ENCODE measurements around the gene PHF11. TPM values are rescaled to one million over a fixed set of nuclear protein-coding genes. Genes with fewer than 3 reads are reported as not detected.

PHF11 gene
- total and polyA plus RNA-seq, 2 of the 13 experiments (the other 11 are each of a cell fraction or from before 2014, with no cell fraction given) = 15.8 to 22.0 TPM

- TF ChIP-seq, protein P1, sequence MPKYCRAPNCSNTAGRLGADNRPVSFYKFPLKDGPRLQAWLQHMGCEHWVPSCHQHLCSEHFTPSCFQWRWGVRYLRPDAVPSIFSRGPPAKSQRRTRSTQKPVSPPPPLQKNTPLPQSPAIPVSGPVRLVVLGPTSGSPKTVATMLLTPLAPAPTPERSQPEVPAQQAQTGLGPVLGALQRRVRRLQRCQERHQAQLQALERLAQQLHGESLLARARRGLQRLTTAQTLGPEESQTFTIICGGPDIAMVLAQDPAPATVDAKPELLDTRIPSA (CRISPR knock-in tag; IDR thresholded peaks at IDR 0.05; ENCODE audit: borderline replicate concordance) = no peak
- TF ChIP-seq, protein P2, sequence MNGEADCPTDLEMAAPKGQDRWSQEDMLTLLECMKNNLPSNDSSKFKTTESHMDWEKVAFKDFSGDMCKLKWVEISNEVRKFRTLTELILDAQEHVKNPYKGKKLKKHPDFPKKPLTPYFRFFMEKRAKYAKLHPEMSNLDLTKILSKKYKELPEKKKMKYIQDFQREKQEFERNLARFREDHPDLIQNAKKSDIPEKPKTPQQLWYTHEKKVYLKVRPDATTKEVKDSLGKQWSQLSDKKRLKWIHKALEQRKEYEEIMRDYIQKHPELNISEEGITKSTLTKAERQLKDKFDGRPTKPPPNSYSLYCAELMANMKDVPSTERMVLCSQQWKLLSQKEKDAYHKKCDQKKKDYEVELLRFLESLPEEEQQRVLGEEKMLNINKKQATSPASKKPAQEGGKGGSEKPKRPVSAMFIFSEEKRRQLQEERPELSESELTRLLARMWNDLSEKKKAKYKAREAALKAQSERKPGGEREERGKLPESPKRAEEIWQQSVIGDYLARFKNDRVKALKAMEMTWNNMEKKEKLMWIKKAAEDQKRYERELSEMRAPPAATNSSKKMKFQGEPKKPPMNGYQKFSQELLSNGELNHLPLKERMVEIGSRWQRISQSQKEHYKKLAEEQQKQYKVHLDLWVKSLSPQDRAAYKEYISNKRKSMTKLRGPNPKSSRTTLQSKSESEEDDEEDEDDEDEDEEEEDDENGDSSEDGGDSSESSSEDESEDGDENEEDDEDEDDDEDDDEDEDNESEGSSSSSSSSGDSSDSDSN (CRISPR knock-in tag; IDR thresholded peaks at IDR 0.05) = peak; percentile 88
- TF ChIP-seq TAF1 (CRISPR knock-in tag; IDR thresholded peaks at IDR 0.05) (peak; percentile 55), GZF1 (CRISPR knock-in tag; IDR thresholded peaks at IDR 0.05) (no peak), SRY (CRISPR knock-in tag; IDR thresholded peaks at IDR 0.05) (peak; percentile 63; the same call in 1 of the 2 replicates), ZNF501 (CRISPR knock-in tag; IDR thresholded peaks at IDR 0.05) (no peak), ZNF878 (CRISPR knock-in tag; IDR thresholded peaks at IDR 0.05) (no peak), POGK (CRISPR knock-in tag; conservative IDR thresholded peaks at IDR 0.05) (no peak), SYNCRIP (IDR thresholded peaks at IDR 0.05; ENCODE audit: insufficient read depth, low read depth, low read length) (no peak), ZNF639 (CRISPR knock-in tag; conservative IDR thresholded peaks at IDR 0.05) (peak; percentile 84), ZNF331 (CRISPR knock-in tag; IDR thresholded peaks at IDR 0.05) (no peak), TBX3 (IDR thresholded peaks at IDR 0.05; ENCODE audit: borderline replicate concordance) (no peak), ZNF326 (CRISPR knock-in tag; IDR thresholded peaks at IDR 0.05; ENCODE audit: borderline replicate concordance) (no peak), MBNL3 (CRISPR knock-in tag; conservative IDR thresholded peaks at IDR 0.05) (no peak), HES4 (CRISPR knock-in tag; IDR thresholded peaks at IDR 0.05; ENCODE audit: borderline replicate concordance) (no peak; the same call in none of the 2 replicates)
- TF ChIP-seq, protein P3, sequence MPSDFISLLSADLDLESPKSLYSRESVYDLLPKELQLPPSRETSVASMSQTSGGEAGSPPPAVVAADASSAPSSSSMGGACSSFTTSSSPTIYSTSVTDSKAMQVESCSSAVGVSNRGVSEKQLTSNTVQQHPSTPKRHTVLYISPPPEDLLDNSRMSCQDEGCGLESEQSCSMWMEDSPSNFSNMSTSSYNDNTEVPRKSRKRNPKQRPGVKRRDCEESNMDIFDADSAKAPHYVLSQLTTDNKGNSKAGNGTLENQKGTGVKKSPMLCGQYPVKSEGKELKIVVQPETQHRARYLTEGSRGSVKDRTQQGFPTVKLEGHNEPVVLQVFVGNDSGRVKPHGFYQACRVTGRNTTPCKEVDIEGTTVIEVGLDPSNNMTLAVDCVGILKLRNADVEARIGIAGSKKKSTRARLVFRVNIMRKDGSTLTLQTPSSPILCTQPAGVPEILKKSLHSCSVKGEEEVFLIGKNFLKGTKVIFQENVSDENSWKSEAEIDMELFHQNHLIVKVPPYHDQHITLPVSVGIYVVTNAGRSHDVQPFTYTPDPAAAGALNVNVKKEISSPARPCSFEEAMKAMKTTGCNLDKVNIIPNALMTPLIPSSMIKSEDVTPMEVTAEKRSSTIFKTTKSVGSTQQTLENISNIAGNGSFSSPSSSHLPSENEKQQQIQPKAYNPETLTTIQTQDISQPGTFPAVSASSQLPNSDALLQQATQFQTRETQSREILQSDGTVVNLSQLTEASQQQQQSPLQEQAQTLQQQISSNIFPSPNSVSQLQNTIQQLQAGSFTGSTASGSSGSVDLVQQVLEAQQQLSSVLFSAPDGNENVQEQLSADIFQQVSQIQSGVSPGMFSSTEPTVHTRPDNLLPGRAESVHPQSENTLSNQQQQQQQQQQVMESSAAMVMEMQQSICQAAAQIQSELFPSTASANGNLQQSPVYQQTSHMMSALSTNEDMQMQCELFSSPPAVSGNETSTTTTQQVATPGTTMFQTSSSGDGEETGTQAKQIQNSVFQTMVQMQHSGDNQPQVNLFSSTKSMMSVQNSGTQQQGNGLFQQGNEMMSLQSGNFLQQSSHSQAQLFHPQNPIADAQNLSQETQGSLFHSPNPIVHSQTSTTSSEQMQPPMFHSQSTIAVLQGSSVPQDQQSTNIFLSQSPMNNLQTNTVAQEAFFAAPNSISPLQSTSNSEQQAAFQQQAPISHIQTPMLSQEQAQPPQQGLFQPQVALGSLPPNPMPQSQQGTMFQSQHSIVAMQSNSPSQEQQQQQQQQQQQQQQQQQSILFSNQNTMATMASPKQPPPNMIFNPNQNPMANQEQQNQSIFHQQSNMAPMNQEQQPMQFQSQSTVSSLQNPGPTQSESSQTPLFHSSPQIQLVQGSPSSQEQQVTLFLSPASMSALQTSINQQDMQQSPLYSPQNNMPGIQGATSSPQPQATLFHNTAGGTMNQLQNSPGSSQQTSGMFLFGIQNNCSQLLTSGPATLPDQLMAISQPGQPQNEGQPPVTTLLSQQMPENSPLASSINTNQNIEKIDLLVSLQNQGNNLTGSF (CRISPR knock-in tag; IDR thresholded peaks at IDR 0.05) = peak; percentile 11; the same call in 1 of the 2 replicates
These were observed at the start of gene PHF11 (continued) for GRCh38 chr13:49495783-49496762.

All from HepG2 (cell line).